Glomerular endothelial cell (primary cell): ENCODE data around the gene OR51F2. TPM values are rescaled to one million over a fixed set of nuclear protein-coding genes. Genes with fewer than 3 reads are reported as not detected.

Experiments used
- total RNA-seq: library from RNA; depleted of rRNA; stranded (reverse); fragments of >200 nt; gene quantifications from 2 replicates; pipeline ENCODE4 v1.2.3, GENCODE V29; 2015

Gene OR51F2
- total RNA-seq, 1 donor from 2014 or later: not detected

Other genes starting within 250 kb of the OR51F2 start
- gene OR52I2, start 239.6 kb upstream of the OR51F2 start, total RNA-seq: not detected in 2 replicates
- not detected in 2 replicates for gene OR52I1, start 227.3 kb upstream of the OR51F2 start, total RNA-seq
- 21.0 and 21.9 TPM in 2 replicates for gene TRIM68, start 213.1 kb upstream of the OR51F2 start, total RNA-seq
- not detected in 2 replicates for gene OR51D1, start 183.8 kb upstream of the OR51F2 start, total RNA-seq
- not detected in 2 replicates for gene OR51E1, start 177.3 kb upstream of the OR51F2 start, total RNA-seq
- gene OR51E2, start 123.5 kb upstream of the OR51F2 start, total RNA-seq: 0.06 TPM in 1 of 2 replicates, not detected in the other
- not detected in 2 replicates for gene MMP26, start 116.5 kb upstream of the OR51F2 start, total RNA-seq
- not detected in 2 replicates for gene OR51F1, start 51.4 kb upstream of the OR51F2 start, total RNA-seq
- not detected in 2 replicates for gene OR52R1, start 16.9 kb upstream of the OR51F2 start, total RNA-seq
- gene OR51S1, start 27.9 kb downstream of the OR51F2 start, total RNA-seq: not detected in 2 replicates
- gene OR51T1, start 60.6 kb downstream of the OR51F2 start, total RNA-seq: not detected in 2 replicates
- gene OR51A7, start 82.5 kb downstream of the OR51F2 start, total RNA-seq: not detected in 2 replicates
- gene OR51G2, start 98.0 kb downstream of the OR51F2 start, total RNA-seq: not detected in 2 replicates
- gene OR51G1, start 103.0 kb downstream of the OR51F2 start, total RNA-seq: not detected in 2 replicates
- not detected in 2 replicates for gene OR51A4, start 126.3 kb downstream of the OR51F2 start, total RNA-seq
- not detected in 2 replicates for gene OR51A2, start 134.4 kb downstream of the OR51F2 start, total RNA-seq
- gene OR51L1, start 173.5 kb downstream of the OR51F2 start, total RNA-seq: not detected in 2 replicates
- not detected in 2 replicates for gene OR52J3, start 225.2 kb downstream of the OR51F2 start, total RNA-seq
- gene OR52E2, start 238.3 kb downstream of the OR51F2 start, total RNA-seq: not detected in 2 replicates
- not detected in 2 replicates for gene OR52E1, start 248.3 kb downstream of the OR51F2 start, total RNA-seq